ENCODE data around the gene CREB5.

CREB5 gene

GRCh38 chr7:28510026-28510369, 97.7 kb downstream of the CREB5 start:
- DNase-seq (ENCODE audit: low read depth in 2 of 2, low spot score in 1 of 2), result no peak

GRCh38 chr7:28512668-28513440, 100.5 kb downstream of the CREB5 start:
- DNase-seq (ENCODE audit: low read depth in 2 of 2, low spot score in 1 of 2), result no peak

DNA sequence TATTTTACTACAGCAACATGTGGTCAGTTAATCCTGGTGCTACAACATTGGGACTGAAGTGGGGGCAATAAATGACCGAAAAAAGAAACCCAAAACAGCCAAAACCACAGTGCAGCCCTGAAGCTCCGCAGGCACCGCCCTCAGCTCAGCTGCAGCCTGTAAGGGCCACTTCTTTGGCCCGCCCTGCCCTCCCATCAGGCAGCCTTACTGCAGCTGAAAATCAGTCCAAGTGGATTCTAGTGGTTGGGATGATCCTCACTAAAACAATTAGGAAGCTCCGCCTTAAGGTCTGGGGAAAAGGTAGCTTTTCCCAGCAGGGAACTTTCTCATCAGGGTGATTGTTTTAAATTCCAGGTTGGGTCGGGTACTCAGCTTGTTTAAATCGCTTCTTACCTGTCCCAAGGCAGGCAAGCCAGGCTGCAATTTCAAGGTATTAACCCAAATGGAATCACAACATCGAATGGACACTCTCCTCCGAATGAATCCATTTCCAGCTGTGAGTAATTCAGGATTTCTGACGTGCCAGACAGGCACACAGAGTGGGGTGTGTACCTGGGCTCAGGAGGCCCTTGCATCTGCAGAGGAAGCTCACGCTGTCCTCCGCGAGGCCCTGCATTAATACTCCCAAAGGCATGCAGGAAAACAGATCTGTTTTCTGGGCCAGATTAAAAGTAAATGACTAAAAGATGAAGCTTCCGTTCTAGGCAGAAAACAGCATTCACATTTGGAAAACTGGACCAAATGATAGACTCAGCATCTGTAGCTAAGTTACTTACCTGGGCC, 104.3 kb downstream of the CREB5 start:
- no peak for DNase-seq (ENCODE audit: low read depth in 2 of 2, low spot score in 1 of 2)

GRCh38 chr7:28517206-28517605, 104.9 kb downstream of the CREB5 start:
- DNase-seq (ENCODE audit: low read depth in 2 of 2, low spot score in 1 of 2), result no peak

GRCh38 chr7:28517606-28518005, 105.3 kb downstream of the CREB5 start:
- no peak for DNase-seq (ENCODE audit: low read depth in 2 of 2, low spot score in 1 of 2)

DNA sequence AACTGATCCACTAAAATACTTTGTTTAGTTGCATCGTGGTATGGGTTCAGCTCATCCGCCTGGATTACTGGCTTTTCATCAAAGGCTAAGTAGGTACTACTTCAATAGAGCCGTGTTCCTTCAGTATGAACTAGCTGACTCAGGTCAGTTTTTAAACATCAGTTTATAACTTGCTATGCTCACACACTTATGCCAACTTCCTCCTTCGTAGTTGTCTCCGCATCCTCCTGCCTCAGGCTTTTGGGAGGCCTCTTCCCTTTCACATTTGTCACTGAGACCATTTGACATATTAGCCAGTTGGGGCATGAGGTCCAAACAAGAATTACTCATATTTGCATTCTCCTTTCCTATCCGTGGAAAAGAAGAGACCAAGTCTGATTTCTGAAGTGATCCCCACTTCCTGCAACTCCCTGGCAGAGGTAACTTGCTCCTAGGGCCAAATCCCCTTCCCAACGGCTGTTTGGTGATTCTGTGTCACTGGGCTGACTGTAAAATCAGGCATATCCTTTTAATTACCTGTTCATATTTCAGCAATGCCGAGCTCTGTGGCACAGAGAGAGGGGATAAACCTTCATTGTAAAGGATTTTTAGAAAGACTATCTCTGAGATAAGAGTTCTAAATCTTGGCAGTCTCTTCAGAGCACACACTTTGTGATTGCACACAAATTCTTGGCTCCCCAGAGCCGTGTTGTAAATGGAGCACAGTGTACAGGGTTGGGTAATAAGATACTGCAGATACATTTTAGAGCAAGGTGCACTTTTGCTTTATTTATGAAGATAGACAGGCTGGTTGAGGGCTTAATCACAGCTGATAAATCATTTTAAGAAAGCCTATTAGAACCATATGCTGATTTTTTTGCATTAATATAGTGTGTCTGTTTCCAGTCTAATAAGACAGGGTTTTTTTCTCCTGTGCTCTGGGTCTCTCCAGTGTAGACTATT, 108.0 kb downstream of the CREB5 start:
- DNase-seq (ENCODE audit: low read depth in 2 of 2, low spot score in 1 of 2), result no peak

GRCh38 chr7:28524978-28525377, 112.7 kb downstream of the CREB5 start:
- DNase-seq (ENCODE audit: low read depth in 2 of 2, low spot score in 1 of 2), result no peak

- DNase-seq (ENCODE audit: low read depth in 2 of 2, low spot score in 1 of 2), result no peak
Measured at GRCh38 chr7:28528899-28529298, 116.6 kb downstream of the CREB5 start.

DNA sequence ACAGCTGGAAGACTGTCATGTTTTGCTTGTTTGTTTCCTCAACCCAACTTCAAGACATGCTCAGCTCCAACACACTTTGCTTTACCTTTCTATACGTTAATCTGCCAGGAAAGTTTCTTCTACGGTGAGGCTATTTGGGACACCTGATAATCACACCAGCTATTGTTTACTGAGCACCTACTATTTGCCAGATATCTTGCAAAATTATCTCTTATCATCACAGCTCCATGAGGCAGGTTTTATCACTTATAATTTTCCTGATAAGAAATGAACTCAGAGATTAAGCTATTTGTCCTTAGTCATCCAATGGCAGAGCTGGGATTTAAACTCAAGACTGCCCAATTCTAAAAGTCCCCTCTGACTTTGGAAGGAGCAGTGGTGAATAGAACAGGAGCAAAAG, 117.4 kb downstream of the CREB5 start:
- DNase-seq (ENCODE audit: low read depth in 2 of 2, low spot score in 1 of 2), result no peak

GRCh38 chr7:28530175-28530802, 118.0 kb downstream of the CREB5 start:
- DNase-seq (ENCODE audit: low read depth in 2 of 2, low spot score in 1 of 2), result no peak

GRCh38 chr7:28530803-28531175, 118.5 kb downstream of the CREB5 start:
- no peak for DNase-seq (ENCODE audit: low read depth in 2 of 2, low spot score in 1 of 2)

GRCh38 chr7:28531291-28531690, 119.0 kb downstream of the CREB5 start:
- no peak for DNase-seq (ENCODE audit: low read depth in 2 of 2, low spot score in 1 of 2)

GRCh38 chr7:28532181-28532580, 119.9 kb downstream of the CREB5 start:
- no peak for DNase-seq (ENCODE audit: low read depth in 2 of 2, low spot score in 1 of 2)

DNA sequence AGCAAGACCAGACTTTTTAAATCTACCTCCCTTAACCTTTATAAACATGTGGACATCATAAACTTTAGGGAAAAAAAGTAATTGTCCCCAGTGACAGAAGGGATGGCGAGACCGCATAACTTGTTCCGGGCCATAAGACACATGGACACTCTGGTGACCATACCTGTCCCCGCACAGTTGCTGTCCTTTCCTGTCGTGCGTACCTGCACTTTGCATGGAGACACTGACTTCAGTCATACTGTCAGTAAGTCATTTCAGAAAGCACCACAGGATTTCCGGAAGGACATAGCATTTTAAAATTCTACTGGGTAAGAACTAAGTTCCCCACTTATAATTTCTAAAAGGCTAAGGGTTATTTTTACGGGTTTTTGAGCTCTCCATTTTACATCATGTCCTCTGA, 120.9 kb downstream of the CREB5 start:
- DNase-seq (ENCODE audit: low read depth in 2 of 2, low spot score in 1 of 2), result no peak

DNA sequence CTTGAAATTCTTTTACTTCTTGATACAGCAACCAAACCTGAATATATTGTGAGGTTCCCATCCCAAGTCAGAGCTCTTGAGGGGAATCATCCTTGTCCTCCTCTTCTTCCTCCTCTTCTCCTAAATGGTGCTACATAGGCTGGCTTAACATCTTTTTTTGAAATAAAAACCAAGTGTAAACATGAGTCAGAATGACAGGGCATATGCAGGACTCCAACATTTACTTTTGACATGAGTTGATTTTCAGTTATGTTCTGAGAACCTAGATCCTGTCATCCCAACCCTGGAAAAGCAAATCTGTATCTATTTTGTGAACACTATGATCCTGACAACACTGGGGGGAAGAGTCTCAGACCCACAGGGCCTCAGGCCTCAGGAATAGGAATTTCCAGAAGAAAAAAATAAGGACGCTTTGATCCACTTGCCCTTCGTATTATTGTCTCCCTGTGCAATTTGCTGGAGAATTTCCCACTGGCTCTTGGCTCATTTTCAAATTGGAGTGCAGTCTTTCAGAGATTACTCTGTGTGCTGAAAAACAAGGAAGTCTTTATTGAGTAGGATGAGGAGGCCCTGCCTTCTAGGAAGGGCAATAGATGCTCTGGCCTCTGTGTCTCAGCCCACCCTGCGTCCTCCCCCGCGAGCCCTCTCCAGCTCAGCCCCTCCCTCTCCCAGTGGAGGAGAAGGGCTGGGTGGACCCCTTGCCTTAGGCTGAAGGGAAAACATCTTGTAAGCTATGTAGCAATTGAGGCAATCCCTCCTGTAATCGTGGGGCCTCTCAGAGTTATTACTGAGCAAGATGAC, 121.6 kb downstream of the CREB5 start:
- DNase-seq (ENCODE audit: low read depth in 2 of 2, low spot score in 1 of 2), result no peak

DNA sequence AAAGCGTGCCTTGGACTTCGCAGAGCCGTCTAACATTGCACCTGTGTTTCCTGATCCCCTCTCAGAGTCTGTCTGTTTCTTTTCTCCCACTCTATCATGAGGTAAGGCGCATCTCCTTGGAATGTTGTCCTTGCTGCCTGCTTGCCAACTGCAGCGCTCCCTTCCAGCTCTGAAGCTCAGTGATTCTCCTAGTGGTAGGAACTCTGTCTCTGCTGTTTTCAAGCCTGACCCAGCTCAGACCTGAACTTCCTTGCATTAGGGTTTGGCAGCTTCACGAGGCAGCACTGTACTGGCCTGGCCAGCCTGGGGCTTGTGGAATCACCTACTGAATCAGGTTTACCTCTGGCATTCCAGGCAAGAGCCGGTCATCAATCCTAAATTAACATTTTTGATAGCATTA, 123.9 kb downstream of the CREB5 start:
- no peak for DNase-seq (ENCODE audit: low read depth in 2 of 2, low spot score in 1 of 2)

DNA sequence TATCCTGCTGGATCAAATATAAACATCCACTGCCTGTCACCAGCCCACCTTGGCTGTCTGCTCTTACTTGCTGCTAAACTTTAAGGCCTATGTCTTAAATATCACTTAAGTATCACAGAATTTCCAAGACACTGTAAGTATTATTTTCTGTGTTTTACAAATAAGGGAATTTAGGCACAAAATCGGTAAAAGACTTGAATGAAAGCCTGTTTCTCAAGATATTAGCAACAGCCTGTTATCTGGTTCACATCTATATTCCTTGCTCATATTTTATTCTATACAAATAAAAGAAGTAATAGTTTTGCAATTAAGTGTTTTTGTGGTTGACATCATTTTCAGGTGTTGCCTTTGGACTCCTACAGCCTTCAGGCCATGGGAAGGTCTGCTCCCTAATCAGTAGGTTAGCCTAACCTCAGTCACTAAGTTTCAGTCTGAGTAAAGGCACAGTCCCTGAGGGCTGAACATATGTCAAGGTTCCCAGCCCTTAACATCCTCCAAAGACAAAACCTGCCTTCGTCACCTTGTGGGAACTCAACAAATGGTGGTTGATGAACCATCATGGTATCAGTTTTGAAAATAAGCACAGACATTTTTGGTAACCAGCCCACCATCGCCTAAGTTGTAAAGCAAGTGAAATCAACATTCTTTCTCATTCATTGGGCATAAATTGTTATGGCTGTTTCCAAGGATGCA, 127.1 kb downstream of the CREB5 start:
- DNase-seq (ENCODE audit: low read depth in 2 of 2, low spot score in 1 of 2), result no peak

- DNase-seq (ENCODE audit: low read depth in 2 of 2, low spot score in 1 of 2), result no peak
Measured at GRCh38 chr7:28542410-28542809, 130.1 kb downstream of the CREB5 start.

GRCh38 chr7:28544453-28545117, 132.3 kb downstream of the CREB5 start:
- DNase-seq (ENCODE audit: low read depth in 2 of 2, low spot score in 1 of 2), result no peak
